ENCODE data around the gene KRTAP10-1.
"Not testable (repeated sequence)": the region's sequence is repeated elsewhere in the genome, so short reads cannot be mapped to it uniquely, and the experiment has no call there.

The KRTAP10-1 gene, protein sequence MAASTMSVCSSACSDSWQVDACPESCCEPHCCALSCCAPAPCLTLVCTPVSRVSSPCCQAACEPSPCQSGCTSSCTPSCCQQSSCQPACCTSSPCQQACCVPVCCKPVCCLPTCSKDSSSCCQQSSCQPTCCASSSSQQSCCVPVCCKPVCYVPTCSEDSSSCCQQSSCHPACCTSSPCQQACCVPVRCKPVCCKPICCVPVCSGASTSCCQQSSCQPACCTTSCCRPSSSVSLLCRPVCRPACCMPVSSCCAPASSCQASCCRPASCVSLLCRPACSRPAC

DNA sequence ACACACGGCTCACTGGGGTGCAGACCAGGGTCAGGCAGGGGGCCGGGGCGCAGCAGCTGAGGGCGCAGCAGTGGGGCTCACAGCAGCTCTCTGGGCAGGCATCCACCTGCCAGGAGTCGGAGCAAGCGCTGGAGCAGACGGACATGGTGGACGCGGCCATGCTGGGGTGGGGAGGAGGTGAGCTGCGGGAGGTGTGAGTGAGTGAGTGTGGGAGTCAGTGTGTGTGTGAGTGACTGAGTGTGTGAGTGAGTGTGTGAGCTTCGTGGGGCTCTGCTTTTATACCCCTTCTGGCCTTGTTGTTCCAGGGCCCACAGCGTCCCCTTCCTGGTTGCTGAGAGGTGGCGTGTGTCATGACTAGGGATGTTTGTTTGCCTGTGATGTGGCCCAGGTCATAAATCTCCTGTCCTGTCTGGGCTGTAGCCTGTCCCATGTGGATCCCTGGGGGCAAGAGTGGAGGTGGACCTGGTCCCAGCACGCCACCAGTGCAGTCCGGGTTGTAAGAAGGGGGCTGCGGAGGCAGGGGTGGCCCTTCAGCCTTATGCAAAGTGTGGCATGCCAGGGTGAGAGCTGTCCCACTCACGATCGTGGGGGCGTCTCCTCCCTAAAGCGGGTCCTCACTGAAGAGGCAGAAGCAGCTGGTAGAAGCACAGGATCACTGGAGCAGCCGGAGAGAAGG lies at the start of gene KRTAP10-1:
KRTAP10-1 (minus strand) TSS at position 205 of the 676 bp plus-strand sequence; CDS start at position 160, 45 bp downstream.
- DNase-seq = no peak

DNA sequence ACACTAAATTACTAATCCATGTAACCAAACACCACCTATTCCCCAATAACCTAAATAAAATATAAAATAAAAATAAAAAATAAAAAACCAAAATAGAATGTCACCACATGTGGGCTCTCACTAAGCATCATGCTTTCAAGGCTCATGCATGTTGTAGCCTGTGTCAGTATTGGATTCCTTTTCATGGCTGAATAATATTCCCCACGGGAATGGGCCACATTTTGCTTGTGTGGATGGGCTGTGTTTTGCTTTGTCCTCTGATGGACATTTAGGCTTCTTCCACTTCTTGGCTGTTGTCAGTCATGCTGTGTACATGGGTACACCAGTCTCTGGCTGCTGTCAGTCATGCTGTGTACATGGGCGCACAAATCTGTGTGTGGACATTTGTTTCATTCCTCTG lies 49.1 kb upstream of the KRTAP10-1 start:
- no peak for DNase-seq

DNA sequence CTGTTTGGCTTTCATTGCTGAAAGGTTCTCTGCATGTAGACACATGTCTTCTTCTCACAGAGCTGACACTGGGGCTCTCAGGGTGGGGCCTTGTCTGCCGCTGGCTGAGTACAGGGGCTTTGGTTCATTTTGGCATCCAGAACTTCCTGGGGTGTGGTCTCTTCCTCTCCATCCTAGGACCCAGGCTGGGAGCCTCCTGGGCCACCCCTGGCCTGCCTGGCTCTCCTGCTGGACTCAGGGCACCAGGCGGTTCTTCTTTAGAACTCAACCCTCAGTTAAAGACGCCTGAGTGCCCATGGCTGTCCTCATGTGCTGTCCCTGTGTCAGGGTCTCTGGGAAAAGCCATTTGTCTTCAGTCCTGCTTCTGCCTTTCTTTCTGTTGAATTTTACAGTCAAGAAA lies 45.9 kb upstream of the KRTAP10-1 start:
- no peak for DNase-seq

DNA sequence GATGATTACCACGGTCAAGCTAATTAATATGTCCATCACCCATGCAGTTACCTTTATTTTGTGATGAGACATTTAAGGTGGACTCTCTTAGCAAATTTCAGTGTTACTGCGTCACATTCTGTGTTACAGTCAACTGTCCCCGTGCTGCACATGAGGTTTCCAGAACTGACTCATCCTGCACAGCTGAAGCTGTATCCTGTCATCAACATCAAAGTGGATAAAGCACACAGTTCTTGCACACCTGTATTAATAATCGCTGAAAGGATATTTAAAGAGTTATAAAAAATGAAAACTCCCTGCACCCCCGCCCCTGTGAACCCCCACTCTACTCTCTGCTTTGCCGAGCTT lies 43.8 kb upstream of the KRTAP10-1 start:
- DNase-seq = no peak

DNA sequence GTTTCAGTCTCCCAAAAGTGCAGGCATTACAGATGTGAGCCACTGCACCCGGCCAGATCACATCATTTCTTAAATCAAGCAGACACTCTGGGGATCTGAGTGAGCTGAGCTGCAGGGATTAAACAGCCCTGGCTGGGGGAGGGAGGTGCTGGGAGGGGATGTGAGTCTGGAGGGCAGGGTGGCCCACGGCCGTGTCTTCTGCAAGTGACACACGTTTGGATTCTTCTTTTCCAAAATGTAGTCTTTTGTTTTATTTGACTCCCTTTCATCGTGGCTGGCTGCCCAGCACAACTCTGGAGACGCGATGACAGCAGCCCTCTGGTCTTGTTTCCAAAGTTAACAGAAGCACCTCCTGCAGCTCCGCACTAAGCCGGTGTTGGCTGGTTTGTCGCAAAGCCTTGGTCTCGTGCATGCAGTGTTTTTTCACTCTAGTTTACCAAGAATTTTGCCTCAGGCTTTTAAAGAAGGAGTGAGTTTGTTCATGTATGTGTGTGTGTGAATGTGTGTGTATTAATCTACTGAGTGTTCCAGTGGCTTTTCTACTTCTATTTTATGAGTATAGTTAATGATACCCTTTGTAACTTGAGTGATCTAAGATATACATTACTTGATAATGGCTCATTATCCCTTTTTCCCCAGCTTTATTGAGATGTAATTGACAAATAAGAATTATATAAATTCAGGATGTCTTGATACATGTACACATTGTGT lies 43.2 kb upstream of the KRTAP10-1 start:
- no peak for DNase-seq

DNA sequence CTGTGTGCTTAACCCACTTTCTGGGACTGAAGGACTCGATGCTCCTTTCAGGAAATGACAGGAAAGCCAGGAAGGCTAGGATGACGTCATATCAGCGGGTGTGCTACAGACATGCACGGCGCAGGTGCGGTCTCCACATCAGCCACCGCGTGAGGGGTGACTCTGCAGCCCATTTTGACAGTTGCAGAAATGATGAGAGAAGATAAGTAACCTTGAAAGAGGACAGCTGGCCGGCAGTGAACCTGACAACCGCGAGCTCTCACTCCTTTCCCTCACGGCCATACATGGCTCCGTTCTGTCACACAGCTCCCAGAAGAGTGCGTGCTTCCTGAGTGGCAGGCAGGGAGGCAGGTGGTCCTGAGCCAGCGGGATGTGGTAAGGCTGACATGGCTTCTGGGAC lies 42.1 kb upstream of the KRTAP10-1 start:
- DNase-seq = no peak

DNA sequence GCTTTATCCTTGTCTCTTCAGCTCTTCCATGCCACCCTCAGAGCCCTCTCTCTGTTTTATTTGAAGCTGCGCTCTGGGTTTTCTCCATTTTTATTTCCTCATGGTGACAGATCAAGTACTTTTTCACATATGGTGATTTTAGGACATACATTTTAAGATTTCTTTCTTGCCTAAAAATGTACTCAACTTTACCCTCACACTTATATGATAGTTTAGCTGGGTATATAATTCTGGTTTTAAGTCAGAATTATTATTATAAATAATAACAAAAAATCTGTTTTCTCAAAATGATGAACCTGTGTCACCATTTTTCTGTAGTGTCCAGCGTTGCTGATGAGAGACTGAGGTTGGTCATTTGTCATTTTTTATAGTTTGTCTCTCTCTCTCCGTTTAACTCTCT lies 41.2 kb upstream of the KRTAP10-1 start:
- no peak for DNase-seq

DNA sequence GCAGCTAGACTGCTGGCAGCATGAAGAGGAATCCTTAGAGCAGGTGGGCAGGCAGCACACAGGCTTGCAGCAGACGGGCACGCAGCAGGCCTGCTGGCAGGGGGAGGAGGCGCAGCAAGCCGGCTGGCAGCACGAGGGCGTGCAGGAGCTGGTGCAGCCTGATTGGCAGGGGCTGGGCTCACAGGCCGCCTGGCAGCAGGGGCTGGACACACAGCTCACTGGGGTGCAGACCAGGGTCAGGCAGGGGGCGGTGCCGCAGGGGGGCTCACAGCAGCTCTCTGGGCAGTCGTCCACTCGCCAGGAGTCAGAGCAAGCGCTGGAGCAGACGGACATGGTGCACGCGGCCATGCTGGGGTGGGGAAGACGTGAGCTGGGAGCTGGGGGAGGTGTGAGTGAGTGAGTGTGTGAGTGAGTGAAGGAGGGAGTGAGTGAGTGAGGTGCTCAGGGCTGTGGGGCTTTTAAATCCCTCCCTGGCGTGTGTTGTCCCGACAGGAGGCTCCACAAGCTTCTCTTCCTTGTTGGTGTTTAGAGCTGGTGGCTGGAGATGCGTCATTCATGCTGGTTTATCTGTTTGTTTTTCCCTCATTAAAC lies 40.3 kb upstream of the KRTAP10-1 start, which contains the start of gene KRTAP10-5:
KRTAP10-5 (minus strand) TSS at position 374 of the 591 bp plus-strand sequence; CDS start at position 348, 26 bp downstream.
- DNase-seq = not testable (repeated sequence)

DNA sequence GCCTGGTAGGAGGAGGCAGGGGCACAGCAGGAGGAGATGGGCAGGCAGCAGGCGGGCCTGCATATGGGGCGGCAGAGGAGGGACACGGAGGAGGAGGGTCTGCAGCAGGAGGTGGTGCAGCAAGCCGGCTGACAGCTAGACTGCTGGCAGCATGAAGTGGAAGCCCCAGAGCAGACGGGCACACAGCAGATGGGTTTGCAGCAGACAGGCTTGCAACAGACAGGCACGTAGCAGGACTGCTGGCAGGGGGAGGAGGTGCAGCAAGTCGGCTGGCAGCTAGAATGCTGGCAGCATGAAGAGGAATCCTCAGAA lies 39.8 kb upstream of the KRTAP10-1 start:
- no peak for DNase-seq

DNA sequence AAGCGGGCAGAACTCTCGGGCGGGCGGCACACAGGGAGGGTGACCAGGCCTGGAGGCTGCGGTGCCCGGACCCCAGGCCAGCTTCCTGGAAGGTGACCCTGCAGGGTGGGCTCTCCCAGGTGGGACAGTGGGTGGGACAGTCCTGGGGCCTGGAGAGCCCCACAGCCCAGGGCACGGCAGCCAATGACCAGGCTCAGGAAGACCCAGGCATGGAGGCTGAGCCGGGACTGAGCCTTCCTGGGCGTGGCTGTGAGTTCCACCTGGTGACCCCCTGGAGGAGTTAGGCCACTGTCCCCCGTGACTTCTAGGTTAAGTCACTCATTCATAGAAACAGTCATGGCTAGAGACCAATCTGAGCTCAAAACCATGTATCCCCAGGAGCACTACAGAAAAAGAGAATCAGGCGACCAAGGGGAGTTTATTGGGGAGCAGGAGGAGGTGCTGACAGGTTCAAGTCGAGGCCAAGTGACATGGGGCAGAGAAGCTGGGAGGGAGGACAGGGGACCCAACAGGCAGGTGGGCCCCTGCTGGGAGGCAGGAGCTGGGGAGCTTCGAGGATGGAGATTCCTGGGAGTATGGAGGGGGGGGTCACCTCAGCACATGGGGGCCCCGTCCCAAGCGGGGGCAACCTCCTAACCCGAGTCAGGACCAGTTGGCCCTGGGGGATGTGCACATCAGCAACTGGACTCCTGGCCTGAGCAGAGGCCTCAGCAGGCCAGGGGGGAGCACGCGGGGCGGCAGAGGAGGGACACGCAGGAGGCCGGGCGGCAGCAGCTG lies 39.2 kb upstream of the KRTAP10-1 start:
- DNase-seq = no peak

DNA sequence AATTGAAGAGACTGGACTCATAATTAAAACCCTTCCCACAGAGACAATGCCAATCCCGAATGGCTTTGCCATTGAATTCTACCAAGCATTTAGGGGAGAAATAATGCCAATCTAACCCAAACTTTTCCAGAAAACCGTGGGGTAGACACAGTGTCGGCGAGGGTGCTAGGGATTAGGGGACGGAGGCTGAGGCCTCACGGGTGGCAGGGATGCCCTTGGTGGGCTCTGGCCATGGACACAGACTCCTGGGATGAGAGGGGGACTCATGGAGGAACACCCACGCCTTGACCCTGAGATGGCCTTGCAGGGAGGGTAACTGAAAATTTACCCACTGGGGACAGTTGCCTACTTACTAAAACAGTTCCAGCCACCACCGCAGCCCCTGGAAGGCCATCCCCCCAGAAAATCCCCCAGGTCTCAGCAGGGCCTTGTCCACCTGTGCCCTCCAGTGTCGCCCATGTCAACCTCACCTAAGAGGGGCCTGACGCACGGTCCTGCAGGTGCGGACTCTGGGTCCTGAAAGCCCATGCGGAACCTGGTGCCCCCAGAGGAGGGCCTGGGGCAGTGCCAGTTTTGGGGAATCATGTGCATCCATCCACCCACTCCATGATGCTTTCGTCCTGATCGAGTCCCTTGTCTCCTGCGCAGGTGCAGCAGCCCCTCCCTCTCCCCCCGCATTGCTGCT lies 38.5 kb upstream of the KRTAP10-1 start:
- no peak for DNase-seq

DNA sequence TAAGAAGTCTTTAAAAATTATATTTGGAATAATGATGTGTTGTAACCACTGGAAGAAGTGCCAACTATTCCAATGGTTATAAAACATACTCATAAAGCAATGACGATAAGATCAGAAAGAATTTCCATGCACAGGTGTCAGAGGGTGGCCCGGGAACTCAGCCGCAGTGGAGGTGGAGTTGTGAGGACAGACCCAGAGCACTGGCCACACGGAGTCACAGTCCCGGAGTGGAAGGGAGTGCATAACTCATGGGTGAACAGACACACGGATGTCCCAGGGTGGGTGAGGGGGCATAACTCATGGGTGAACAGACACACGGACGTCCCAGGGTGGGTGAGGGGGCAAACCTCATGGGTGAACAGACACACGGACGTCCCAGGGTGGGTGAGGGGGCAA lies 36.0 kb upstream of the KRTAP10-1 start:
- no peak for DNase-seq

DNA sequence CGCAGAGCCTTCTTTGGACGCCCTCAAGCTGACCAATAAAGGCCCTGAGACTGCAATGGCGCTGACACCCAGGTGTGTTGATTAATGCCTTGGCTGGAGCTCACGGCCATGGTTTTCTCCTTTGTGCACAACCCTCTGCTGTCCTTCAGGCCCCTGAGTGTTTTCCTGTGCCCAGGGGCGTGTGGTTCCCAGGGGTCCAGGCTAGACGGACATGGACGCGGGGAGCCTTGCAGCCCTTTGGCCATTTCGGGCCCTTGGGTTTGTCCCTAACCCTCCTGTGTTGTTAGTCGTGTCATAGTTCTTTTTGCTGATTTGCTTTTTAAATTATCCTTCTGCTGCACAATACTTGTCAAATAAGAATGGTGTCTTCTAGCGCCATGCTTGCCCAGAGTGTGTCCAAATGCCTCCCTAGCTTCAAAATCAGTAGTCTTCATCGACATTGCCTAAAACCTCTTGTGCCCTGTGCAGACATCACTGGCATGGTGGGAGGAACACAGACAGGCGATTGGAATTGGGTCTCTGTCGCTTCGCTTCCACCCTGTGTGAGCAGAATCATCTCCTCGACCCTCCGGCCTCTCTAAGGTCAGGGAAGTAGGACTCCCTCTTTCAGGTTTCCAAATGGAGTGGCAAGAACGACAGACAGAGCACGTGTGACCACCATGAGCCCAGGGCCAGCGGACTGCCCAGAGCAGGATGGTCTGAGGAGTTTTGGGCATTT lies 35.5 kb upstream of the KRTAP10-1 start:
- DNase-seq = no peak

DNA sequence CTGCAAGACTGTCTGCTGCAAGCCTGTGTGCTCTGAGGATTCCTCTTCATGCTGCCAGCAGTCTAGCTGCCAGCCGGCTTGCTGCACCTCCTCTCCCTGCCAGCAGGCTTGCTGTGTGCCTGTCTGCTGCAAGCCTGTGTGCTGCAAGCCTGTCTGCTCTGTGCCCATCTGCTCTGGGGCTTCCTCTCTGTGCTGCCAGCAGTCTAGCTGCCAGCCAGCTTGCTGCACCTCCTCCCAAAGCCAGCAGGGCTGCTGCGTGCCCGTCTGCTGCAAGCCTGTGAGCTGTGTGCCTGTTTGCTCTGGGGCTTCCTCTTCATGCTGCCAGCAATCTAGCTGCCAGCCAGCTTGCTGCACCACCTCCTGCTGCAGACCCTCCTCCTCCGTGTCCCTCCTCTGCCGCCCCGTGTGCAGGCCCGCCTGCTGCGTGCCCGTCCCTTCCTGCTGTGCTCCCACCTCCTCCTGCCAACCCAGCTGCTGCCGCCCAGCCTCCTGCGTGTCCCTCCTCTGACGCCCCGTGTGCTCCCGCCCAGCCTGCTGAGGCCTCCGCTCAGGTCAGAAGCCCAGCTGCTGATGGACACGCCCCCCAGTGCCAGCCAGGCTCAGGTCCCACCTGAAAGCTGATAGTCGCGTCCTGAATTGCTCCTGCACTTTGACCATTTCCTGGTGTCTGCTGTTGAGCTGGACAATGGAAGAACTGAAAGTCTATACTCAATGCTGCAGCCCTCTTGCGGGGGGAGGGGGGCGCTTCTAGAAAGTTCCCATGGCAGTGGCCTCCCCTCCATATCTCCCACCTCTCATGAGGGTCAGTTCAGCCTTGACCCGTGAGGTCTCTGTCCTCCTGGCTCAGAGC lies 34.7 kb upstream of the KRTAP10-1 start:
- no peak for DNase-seq

DNA sequence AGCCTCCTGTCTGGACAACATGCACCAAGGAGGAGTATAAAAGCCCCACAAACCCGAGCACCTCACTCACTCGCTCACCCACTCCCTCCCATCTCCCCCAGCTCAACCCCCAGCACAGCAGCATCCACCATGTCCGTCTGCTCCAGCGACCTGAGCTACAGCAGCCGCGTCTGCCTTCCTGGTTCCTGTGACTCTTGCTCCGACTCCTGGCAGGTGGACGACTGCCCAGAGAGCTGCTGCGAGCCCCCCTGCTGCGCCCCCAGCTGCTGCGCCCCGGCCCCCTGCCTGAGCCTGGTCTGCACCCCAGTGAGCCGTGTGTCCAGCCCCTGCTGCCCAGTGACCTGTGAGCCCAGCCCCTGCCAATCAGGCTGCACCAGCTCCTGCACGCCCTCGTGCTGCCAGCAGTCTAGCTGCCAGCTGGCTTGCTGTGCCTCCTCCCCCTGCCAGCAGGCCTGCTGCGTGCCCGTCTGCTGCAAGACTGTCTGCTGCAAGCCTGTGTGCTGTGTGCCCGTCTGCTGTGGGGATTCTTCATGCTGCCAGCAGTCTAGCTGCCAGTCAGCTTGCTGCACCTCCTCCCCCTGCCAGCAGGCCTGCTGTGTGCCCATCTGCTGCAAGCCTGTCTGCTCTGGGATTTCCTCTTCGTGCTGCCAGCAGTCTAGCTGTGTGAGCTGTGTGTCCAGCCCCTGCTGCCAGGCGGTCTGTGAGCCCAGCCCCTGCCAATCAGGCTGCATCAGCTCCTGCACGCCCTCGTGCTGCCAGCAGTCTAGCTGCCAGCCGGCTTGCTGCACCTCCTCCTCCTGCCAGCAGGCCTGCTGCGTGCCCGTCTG lies 33.8 kb upstream of the KRTAP10-1 start, which contains the start of gene KRTAP10-4:
KRTAP10-4 (plus strand) TSS at position 100 of the 827 bp plus-strand sequence; CDS start at position 130, 30 bp downstream.
- not testable (repeated sequence) for DNase-seq

DNA sequence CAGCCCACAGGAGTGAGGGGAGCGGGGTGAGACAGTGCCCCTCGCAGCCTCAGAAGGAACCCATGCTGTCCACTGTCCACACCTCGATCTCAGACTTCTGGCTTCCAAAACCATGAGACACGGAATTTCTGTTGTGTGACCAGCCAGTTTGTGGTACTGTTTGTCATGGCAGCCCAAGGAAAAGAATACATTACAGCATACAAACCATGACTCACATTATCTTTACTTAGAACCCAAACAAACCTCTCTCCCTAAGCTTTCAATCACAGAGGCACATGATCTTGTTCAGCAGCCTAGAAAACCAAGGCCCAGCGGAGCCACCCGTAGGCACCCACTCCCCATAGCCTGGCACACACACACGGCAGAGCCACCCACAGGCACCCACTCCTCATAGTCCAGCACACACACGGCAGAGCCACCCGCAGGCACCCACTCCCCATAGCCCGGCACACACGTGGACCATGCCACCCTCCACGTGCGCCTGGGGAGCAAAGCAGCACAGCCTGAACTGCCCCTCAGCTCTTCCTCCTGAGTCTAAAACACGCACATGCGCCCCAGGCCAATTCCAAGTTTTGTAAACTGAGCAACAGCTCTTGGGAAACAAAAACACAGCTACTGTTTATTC lies 33.1 kb upstream of the KRTAP10-1 start:
- DNase-seq = no peak

DNA sequence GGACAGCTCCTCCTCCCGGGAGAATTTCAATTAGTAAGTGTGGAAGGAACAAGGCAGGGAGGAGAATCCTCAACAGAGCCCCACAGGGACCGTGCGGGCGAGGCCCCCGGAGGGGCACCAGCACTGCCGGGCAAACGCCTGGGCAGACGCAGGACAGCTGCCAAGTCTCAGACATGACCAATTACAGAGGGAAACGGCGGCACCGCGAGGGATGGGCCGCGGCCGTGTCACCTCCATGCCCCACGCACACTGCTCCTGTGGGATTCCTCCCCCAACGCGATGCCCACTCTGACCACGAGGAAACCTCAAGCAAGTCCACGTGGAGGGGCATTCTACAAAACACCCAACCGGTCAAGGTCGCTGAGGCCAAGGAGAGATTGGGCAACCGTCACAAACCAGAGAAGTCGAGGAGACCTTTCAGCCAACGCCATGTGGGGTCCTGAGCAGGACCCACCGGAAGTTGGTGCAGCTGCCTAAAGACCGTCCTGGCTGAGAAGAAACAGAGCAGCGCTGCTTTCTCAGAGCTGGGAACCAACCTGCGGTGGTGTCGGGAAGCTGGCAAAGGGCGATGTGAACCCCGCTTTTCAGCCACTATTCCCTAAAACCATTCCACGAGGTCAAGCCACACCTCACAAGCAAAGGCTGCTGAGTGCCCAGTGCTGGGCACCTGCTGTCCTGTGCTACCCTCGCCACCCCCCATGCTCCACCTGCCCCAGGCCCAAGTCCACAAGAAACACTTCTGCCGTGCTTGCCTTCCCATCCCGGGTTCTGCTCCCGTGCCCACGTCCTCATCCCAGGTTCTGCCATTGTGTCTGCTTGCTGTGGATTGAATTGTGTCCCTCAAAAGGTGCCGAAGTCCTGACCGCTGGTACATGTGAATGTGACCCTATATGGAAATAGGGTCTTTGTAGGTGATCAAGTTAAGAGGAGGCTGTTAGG lies 32.1 kb upstream of the KRTAP10-1 start:
- DNase-seq = no peak

DNA sequence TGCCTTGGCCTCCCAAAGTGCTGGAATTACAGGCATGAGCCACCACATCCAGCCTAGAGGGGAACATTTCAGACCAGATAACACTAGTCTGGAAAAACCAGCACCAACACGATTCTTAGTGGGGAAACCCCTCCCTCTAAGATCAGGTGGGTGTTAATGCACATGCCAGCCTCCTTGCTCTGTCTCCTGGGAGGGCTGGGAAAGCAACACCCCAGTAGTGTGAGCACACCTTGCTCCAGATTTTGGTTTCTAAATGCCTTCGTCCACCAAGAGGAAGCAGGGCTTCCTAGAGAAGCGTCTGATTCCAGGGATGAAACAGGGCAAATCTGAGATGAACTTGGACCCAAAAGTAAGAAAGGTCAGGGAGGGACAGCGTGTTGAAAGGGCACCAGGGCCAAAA lies 31.3 kb upstream of the KRTAP10-1 start:
- no peak for DNase-seq

Data from fibroblast of skin of right biceps (primary cell).